HepG2 (cell line): ENCODE results near the gene C16orf95. TPM values are rescaled to one million over a fixed set of nuclear protein-coding genes. Genes with fewer than 3 reads are reported as not detected.

Source experiments
- DNMT3B ChIP-seq: conservative IDR thresholded peaks from 2 replicates; pipeline ENCODE4 v1.6.1; 2016; ENCODE audit warnings: missing biosample characterization, control low read depth
- GATAD2A ChIP-seq: IDR thresholded peaks from 2 replicates; pipeline ENCODE4 v1.6.1; 2016
- HMG20A ChIP-seq: IDR thresholded peaks from 2 replicates; pipeline ENCODE4 v1.6.1; 2016; ENCODE audit warnings: borderline replicate concordance
- MIER3 ChIP-seq: IDR thresholded peaks from 2 replicates; pipeline ENCODE4 v1.6.1; 2016; ENCODE audit warnings: missing compliant biosample characterization, borderline replicate concordance
- SMYD3 ChIP-seq: sonication (generic); formaldehyde crosslinking; IDR thresholded peaks from 2 replicates; pipeline ENCODE4 v1.8.1; 2023; ENCODE audit warnings: mild to moderate bottlenecking, missing genetic modification reagents
- TRAFD1 ChIP-seq: sonication (generic); formaldehyde crosslinking; IDR thresholded peaks from 2 replicates; pipeline ENCODE4 v1.5.1; 2020; ENCODE audit warnings: missing genetic modification reagents, mild to moderate bottlenecking, borderline replicate concordance
- ZFP90 ChIP-seq: sonication (generic); formaldehyde crosslinking; IDR thresholded peaks from 2 replicates; pipeline ENCODE4 v1.8.0; 2022; ENCODE audit warnings: missing genetic modification reagents, mild to moderate bottlenecking, inconsistent platforms, borderline replicate concordance
- ZNF138 ChIP-seq: sonication (generic); formaldehyde crosslinking; IDR thresholded peaks from 2 replicates; pipeline ENCODE4 v1.5.0; 2020; ENCODE audit warnings: mild to moderate bottlenecking, low read depth, missing genetic modification reagents
- ZNF17 ChIP-seq: sonication (generic); formaldehyde crosslinking; IDR thresholded peaks from 2 replicates; pipeline ENCODE4 v1.5.0; 2020; ENCODE audit warnings: mild to moderate bottlenecking, missing genetic modification reagents
- ZNF205 ChIP-seq: IDR thresholded peaks from 2 replicates; pipeline ENCODE4 v1.6.1; 2018; ENCODE audit warnings: missing biosample characterization, missing genetic modification reagents
- ZNF33A ChIP-seq: sonication (generic); formaldehyde crosslinking; IDR thresholded peaks from 2 replicates; pipeline ENCODE4 v1.5.1; 2020; ENCODE audit warnings: missing genetic modification reagents, mild to moderate bottlenecking, moderate library complexity, borderline replicate concordance
- ZNF431 ChIP-seq: sonication (generic); formaldehyde crosslinking; IDR thresholded peaks from 2 replicates; pipeline ENCODE4 v1.9.0; 2022; ENCODE audit warnings: missing genetic modification reagents, low read depth, mild to moderate bottlenecking, borderline replicate concordance
- ZNF567 ChIP-seq: sonication (generic); formaldehyde crosslinking; IDR thresholded peaks from 2 replicates; pipeline ENCODE4 v1.8.1; 2023; ENCODE audit warnings: mild to moderate bottlenecking, missing genetic modification reagents, borderline replicate concordance
- ZSCAN25 ChIP-seq: sonication (generic); formaldehyde crosslinking; IDR thresholded peaks from 2 replicates; pipeline ENCODE4 v1.8.0; 2022; ENCODE audit warnings: mild to moderate bottlenecking, missing genetic modification reagents
- ZSCAN29 ChIP-seq: sonication (generic); formaldehyde crosslinking; conservative IDR thresholded peaks from 2 replicates; pipeline ENCODE4 v1.4.0; 2020; ENCODE audit warnings: mild to moderate bottlenecking, missing genetic modification reagents
- polyA plus RNA-seq, 8 experiments: library from polyadenylated mRNA; depleted of rRNA in 3 of 8; stranded (reverse) in 7 of 8; unstranded in 1 of 8; fragments of >200 nt; fragmentation: Illumina TruSeq in 4 of 8; extraction: Trizol in 4 of 8; gene quantifications; 2 replicates each; pipeline versions ENCODE4 v1.2.1 to v1.2.3, GENCODE V29; 2011 to 2016; ENCODE audit warnings: low read depth in 4 of 8, missing spikeins in 1 of 8, mixed read lengths in 1 of 8; ENCODE audit not compliant: insufficient read depth in 1 of 8
- total RNA-seq, 5 experiments: library from RNA; depleted of rRNA; stranded (reverse); fragments of >200 nt; fragmentation: Illumina TruSeq; extraction: Trizol; gene quantifications; 2 replicates each; pipeline ENCODE4 v1.2.3, GENCODE V29; 2016; ENCODE audit warnings: low read depth in 1 of 5
- TF ChIP-seq, protein P1 (sequence below): sonication (generic); formaldehyde crosslinking; IDR thresholded peaks from 2 replicates; pipeline ENCODE4 v1.8.0; 2023; ENCODE audit warnings: mild to moderate bottlenecking, missing genetic modification reagents
- TF ChIP-seq, protein P2 (sequence below): sonication (generic); formaldehyde crosslinking; IDR thresholded peaks from 2 replicates; pipeline ENCODE4 v1.4.0; 2020; ENCODE audit warnings: missing genetic modification reagents, borderline replicate concordance
- TF ChIP-seq, protein P3 (sequence below): sonication (generic); formaldehyde crosslinking; IDR thresholded peaks from 2 replicates; pipeline ENCODE4 v1.4.0; 2020; ENCODE audit warnings: missing genetic modification reagents, borderline replicate concordance
- TF ChIP-seq, protein P4 (sequence below): sonication (generic); formaldehyde crosslinking; IDR thresholded peaks from 2 replicates; pipeline ENCODE4 v1.4.0; 2020; ENCODE audit warnings: mild to moderate bottlenecking, missing genetic modification reagents

C16orf95 gene
- total and polyA plus RNA-seq, 2 of the 13 experiments (the other 11 are each of a cell fraction or from before 2014, with no cell fraction given), result 2.8 to 8.6 TPM

GRCh38 chr16:87278191-87279093 lies 38.8 kb downstream of the C16orf95 start (continued):
- TF ChIP-seq ZNF33A (CRISPR knock-in tag) (no peak), DNMT3B (no peak), MIER3 (CRISPR knock-in tag) (peak; percentile 37; the same call in 1 of the 2 replicates), ZNF431 (CRISPR knock-in tag) (no peak), ZFP90 (no peak), GATAD2A (CRISPR knock-in tag) (peak; percentile 22; the same call in 1 of the 2 replicates), ZSCAN29 (CRISPR knock-in tag) (no peak), SMYD3 (CRISPR knock-in tag) (no peak), ZNF567 (CRISPR knock-in tag) (no peak), ZSCAN25 (CRISPR knock-in tag) (peak; percentile 68; the same call in 1 of the 2 replicates), ZNF17 (CRISPR knock-in tag) (no peak), HMG20A (CRISPR knock-in tag) (no peak), ZNF138 (CRISPR knock-in tag) (no peak), TRAFD1 (CRISPR knock-in tag) (no peak), ZNF205 (CRISPR knock-in tag) (0 out of 2 replicates have a peak, but pooled peaks have one; percentile 19)
- TF ChIP-seq, protein P1, sequence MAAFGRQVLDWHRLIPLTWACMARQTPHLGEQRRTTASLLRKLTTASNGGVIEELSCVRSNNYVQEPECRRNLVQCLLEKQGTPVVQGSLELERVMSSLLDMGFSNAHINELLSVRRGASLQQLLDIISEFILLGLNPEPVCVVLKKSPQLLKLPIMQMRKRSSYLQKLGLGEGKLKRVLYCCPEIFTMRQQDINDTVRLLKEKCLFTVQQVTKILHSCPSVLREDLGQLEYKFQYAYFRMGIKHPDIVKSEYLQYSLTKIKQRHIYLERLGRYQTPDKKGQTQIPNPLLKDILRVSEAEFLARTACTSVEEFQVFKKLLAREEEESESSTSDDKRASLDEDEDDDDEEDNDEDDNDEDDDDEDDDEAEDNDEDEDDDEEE, result no peak
- TF ChIP-seq, protein P2, sequence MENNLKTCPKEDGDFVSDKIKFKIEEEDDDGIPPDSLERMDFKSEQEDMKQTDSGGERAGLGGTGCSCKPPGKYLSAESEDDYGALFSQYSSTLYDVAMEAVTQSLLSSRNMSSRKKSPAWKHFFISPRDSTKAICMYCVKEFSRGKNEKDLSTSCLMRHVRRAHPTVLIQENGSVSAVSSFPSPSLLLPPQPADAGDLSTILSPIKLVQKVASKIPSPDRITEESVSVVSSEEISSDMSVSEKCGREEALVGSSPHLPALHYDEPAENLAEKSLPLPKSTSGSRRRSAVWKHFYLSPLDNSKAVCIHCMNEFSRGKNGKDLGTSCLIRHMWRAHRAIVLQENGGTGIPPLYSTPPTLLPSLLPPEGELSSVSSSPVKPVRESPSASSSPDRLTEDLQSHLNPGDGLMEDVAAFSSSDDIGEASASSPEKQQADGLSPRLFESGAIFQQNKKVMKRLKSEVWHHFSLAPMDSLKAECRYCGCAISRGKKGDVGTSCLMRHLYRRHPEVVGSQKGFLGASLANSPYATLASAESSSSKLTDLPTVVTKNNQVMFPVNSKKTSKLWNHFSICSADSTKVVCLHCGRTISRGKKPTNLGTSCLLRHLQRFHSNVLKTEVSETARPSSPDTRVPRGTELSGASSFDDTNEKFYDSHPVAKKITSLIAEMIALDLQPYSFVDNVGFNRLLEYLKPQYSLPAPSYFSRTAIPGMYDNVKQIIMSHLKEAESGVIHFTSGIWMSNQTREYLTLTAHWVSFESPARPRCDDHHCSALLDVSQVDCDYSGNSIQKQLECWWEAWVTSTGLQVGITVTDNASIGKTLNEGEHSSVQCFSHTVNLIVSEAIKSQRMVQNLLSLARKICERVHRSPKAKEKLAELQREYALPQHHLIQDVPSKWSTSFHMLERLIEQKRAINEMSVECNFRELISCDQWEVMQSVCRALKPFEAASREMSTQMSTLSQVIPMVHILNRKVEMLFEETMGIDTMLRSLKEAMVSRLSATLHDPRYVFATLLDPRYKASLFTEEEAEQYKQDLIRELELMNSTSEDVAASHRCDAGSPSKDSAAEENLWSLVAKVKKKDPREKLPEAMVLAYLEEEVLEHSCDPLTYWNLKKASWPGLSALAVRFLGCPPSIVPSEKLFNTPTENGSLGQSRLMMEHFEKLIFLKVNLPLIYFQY (CRISPR knock-in tag), result 0 out of 2 replicates have a peak, but pooled peaks have one; percentile 57
- TF ChIP-seq, protein P3, sequence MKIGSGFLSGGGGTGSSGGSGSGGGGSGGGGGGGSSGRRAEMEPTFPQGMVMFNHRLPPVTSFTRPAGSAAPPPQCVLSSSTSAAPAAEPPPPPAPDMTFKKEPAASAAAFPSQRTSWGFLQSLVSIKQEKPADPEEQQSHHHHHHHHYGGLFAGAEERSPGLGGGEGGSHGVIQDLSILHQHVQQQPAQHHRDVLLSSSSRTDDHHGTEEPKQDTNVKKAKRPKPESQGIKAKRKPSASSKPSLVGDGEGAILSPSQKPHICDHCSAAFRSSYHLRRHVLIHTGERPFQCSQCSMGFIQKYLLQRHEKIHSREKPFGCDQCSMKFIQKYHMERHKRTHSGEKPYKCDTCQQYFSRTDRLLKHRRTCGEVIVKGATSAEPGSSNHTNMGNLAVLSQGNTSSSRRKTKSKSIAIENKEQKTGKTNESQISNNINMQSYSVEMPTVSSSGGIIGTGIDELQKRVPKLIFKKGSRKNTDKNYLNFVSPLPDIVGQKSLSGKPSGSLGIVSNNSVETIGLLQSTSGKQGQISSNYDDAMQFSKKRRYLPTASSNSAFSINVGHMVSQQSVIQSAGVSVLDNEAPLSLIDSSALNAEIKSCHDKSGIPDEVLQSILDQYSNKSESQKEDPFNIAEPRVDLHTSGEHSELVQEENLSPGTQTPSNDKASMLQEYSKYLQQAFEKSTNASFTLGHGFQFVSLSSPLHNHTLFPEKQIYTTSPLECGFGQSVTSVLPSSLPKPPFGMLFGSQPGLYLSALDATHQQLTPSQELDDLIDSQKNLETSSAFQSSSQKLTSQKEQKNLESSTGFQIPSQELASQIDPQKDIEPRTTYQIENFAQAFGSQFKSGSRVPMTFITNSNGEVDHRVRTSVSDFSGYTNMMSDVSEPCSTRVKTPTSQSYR (CRISPR knock-in tag), result no peak
- TF ChIP-seq, protein P4, sequence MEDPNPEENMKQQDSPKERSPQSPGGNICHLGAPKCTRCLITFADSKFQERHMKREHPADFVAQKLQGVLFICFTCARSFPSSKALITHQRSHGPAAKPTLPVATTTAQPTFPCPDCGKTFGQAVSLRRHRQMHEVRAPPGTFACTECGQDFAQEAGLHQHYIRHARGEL (CRISPR knock-in tag), result no peak
